CD1c-positive myeloid dendritic cell (primary cell): Measurements from ENCODE around the gene DGKG.

Experiments used
- DNase-seq: peaks from one replicate; pipeline ENCODE4 v3.0.0-alpha.2; 2016; ENCODE audit errors: extremely low spot score

The DGKG gene

DNA sequence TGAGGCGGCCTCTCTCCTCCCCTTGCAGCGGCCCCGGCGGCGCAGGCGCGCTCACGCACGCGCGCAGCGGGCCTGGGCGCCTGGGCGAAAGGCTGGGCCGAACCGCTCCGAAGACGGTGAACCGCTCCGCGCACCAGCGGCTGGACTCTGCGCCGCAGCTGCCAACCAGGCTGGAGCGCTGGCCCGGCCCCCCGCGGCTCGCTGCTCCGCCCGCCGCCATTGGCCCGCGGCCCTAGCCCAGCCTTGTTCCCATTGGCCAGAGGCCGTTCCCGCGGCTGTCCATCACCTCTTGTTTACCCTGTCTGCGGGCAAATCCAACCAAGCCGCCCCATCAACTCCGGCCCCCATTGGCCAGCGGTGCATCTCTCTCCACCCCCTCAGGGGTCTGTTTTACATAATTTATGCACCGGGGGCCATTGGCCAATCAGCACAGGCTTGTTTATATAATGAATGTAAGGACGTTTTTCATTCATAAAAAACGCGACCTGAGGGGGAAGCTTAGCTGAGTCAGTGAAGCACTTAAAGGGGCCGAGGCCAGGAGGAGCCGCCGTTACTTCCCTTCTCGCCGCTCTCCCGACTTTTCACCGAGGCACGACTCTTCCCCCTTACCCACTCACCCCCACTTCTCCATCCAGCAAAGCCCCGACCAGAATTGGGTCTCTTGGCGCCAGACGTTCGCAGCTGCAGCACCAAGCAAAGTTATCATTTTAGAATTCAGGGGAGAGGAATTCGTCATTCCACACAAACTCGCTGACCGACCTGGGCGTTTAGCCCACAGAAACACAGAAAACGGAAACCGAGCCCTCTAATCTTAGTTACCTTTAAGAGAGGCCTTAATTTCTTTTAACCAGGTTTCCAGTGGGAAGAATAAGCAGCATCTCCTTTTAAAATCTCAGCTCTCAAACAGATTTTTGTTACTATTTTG, 252.8 kb downstream of the DGKG start, which contains the start of gene ETV5:
TSS of gene ETV5 (minus strand) at position 149 of the 925 bp plus-strand sequence. CDS start 3,221 bp downstream, outside the sequence.
- peak; percentile 98 for DNase-seq

DNA sequence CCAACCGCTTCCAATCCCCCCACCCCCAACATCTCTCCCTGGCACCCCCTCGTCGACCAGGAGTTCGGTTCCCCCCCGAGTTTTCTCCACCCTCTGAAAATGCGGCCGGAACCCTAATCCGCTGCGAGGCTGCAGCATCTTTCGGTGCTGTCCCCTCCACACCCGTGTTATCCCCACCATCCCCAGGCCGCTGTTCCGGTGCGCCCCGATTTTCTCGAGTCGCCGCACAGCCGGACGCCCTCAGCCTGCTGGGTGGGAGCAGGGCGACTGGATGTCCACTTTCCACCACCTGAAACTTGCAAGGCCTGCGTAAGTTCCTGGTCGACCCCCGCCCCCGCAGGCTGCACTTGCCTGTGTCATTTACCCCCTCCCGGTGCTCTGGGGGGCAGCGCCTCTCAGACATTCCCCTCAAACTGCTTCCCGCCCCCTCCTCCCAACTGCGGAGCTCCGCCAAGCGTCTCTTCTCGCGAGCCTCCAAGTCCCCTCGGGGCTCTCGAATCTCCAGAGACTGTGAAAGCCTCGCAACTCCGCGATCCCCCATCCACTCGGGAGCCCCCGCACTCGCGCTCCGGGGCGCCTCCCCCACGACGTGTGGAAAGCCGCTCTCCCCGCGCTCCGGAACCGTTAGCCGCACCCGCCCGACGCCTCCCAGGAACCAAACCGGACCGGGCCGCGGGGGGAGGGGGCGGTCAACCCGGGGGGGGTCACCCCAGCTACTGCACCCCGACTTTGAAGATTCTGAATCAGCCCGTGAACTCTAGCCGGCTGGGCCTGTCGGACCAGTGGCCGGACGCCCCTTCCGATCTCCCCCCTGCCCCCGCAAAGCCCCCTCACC, 253.7 kb downstream of the DGKG start:
- DNase-seq, result peak; percentile 50

DNA sequence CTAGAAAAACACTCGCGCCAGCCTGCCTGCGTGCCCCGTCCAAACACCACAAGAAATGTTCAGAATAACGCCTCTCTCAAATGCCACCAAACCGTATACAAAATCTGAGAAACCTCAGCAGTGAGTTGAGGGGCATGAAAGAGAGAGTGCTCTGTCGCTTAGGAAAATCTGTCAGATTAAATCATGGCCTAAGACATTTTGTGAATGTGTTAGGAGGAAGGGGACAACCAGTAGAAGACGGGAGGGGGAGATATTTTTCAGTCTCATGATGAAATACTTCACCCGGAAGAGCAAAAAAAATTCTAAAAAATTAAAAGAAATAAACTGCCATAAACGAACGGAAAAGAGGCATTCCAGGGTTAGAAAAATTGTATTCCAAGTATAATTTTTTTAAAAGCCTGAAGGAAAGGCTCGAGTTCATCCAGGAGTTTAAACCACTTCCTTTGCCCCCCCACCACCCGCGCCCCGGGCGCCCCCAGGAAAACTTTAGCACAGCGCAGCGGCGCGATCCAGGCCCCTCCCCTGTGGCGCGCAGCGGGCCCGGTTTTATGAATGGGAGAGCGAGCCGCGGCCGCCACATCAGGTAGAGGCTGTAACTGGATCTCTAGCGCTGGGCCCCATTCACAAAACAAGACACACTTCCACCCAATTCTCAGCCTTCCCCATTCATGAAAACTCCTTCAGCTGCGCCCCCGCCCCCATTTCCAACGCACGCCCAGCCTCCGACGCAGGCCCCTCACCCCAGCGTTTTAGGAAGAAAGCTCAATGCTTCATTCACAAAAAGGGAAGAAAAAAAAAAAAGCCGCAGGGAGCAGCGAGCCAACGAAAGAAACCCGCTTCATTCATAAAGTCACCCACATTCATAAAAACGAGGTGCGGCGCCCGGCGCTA, 254.6 kb downstream of the DGKG start:
- peak; percentile 81 for DNase-seq

DNA sequence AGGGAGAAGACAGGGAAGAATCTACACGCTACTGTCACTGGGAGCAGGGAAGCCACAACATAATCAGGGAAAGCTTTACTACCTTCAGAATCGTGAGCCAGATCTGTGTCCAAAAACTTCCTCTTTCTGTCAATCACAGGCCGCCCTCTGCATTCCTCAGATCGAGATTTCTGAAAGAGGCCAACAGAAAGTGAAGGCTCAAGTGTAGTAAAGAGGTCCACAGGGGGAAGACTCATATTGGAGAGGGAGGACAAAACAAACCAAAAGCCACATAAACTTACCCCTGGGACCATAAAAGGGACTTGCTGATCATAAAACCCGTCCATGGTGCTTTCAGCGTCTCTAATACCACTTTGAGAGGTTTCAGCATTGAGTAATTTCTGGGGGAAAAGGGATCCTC, 256.5 kb downstream of the DGKG start:
- peak; percentile 48 for DNase-seq

DNA sequence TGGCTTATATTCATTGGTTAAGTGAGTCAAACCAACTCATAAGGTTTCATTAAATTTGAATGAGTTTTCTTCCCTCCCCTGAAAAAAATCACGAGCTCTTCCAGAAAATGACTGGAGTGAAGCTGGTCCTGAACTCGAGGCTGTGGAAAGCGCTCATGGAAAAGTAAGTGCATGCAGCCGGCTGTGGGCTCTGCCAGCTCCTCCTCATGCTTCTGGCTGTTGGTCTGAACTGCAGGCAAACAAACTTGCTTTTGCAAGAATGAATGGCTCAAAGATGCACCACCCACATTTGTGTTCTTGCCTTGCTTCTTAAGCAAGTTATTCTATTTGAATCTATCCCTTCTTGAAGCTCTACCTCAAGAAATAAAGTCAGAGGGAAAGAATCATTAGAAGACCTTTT, 259.3 kb downstream of the DGKG start:
- no peak for DNase-seq

DNA sequence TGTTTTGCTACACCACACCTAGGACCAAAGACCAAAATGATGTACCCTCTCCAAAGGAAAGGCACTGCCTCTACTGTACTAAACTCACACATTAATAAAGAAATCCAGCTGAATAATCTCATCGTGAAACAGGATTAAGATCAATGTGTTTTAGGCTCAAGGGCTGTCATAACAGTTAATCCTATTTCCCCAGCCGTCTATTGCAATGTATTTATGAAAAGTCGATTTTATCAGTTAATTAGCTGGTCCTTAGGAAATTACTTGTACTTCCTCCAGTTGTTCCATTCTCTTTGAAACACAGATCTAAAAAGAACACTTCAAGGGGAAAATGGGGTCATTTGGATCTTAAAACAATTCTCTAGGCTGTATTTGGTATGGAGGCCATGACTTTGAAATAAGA, 261.6 kb downstream of the DGKG start:
- no peak for DNase-seq

DNA sequence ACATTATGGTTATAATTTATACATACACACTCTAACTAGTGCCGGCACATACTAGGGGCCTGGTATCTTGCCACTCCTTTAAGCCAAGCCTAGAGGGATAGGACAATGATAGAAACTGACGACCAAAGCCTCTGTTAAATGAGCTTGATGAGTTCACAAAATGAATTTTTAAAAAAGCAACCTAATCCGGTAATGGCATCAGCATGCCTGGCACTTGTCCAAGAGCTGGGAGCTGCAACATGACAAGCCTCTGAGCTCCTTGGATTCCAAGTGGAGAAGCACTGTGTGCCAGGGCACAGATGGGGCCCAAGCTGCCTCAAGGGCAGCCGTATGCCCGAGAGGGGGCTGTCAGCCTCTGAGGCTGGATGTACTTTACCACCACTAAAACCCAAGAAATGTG, 262.9 kb downstream of the DGKG start:
- DNase-seq, result no peak

DNA sequence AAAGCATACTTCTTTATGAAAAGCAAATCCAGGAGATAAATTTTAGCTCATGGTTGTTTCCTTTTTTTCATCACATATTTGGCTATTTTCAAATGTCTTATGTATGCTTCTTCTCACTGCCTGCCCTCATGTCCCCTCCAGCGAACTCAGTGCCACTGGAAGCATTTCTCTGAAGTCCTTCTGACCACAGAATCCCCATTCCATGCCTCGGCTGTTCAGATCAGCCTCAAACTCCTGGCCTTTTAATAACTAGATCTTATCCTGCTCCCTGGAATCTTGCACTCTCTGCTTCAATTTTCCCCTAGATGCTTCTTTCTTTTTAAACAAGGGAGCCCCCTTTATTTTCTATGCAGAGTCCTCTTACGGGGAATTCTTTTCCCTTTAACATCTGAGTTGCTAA, 263.3 kb downstream of the DGKG start:
- no peak for DNase-seq

DNA sequence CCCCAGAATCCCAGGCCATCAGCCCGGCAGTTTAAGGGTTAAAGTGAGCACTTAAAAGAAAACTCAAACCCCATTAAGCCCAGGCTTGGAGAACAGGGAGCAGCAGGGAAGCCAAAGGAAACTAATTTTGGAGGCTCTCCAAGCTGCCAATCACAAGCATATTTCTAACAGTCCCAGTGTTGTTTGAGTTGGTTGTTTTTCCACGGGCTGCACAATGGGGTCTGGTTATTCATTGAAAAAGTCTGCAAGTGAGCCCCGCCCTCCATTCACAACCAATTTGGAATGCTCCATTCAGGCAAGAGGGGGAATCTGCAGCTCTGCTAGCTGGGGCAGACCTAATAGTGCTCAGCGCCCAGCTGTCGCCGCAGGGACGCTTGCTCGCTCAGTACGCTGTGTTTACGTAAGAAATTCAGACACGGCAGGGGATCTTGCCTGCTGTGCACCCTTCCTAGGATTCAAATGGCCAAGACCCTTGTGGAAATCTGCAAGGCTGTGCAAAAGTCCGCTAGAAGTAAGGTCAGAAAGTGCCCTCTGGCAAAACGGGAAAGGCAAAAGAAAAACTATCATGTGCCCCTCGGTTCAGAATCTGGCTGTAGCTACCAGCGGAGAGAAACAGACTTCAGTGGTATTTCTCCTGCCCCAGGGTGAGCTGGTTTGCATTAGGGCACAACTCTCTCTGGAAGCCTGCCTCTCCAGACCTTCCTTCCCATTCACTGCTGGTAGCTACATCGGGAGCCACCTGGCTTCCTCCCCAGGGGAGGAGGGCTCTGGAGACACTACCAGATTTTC, 264.2 kb downstream of the DGKG start:
- no peak for DNase-seq

DNA sequence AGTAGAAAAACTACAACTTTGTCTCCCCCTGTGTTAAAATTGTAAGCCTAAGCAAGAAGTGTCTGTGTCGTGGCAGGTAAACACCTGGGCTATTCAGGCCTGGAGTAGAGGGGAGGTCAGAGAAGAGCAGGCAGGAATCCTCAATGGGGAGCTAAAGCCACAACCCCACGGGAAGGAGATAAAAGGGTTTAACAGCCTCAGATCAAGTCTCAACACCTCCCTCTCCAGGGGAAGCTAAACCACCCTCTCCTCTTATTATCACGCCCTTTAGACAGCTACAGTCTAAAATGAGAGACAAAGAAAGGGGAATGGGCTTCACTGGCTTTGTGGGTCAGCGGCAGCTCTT, 264.7 kb downstream of the DGKG start:
- no peak for DNase-seq
